ENCODE measurements around the gene CDH11. TPM values are rescaled to one million over a fixed set of nuclear protein-coding genes. Genes with fewer than 3 reads are reported as not detected.
A peak's percentile ranks its signal among the peaks of the same experiment; 100 is the strongest.

Gene CDH11
- total and polyA plus RNA-seq, 8 donors, result 2.2 to 171 (median 15.2) TPM

DNA sequence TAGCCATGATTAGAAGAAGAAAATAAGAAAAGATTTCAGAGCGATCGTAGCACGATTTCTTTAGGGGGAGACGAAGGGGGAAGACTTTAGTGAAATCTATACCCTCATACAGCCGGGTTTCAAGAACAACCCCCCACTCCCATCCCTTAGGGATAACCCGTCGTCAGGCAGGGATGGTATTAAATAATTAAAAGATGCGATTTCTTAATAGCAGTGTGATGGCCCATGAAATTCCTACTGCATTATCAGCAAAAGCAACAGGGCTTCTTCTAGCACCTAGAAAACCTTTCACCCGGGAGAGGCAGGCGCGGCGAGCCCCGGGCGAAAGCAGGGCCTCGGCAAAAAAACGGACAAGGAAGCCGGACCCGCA, 1.4 kb downstream of the CDH11 start:
- intact Hi-C loops (cut with DNase I; ENCODE audit: low total_unique reads), result no loop called here
- H3K27ac ChIP-seq, result peak overlapping the region; percentile 73 to 92 (median 90)
- no peak for DNase-seq
- H3K36me3 ChIP-seq, result no peaks in the 10 kb centered on the region
- H3K4me3 ChIP-seq, result peak overlapping the region; percentile 58 to 67 (median 60)
- TF ChIP-seq, protein P1, sequence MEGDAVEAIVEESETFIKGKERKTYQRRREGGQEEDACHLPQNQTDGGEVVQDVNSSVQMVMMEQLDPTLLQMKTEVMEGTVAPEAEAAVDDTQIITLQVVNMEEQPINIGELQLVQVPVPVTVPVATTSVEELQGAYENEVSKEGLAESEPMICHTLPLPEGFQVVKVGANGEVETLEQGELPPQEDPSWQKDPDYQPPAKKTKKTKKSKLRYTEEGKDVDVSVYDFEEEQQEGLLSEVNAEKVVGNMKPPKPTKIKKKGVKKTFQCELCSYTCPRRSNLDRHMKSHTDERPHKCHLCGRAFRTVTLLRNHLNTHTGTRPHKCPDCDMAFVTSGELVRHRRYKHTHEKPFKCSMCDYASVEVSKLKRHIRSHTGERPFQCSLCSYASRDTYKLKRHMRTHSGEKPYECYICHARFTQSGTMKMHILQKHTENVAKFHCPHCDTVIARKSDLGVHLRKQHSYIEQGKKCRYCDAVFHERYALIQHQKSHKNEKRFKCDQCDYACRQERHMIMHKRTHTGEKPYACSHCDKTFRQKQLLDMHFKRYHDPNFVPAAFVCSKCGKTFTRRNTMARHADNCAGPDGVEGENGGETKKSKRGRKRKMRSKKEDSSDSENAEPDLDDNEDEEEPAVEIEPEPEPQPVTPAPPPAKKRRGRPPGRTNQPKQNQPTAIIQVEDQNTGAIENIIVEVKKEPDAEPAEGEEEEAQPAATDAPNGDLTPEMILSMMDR (IDR thresholded peaks at IDR 0.05), result no peak
- TF ChIP-seq POLR2AphosphoS5 (IDR thresholded peaks at IDR 0.05) (no peak), EP300 (IDR thresholded peaks at IDR 0.05) (no peak), POLR2A (IDR thresholded peaks at IDR 0.05) (no peak)
- H3K4me1 ChIP-seq, result peaks cover 0 to 73% (median 50%) of the 10 kb centered on the region in 4 donors
- H3K9me3 ChIP-seq, result no peaks in the 10 kb centered on the region
- H3K27me3 ChIP-seq, result peaks cover 0 to 57% (median 34%) of the 10 kb centered on the region in 3 donors
- WGBS, 5 donors, result 7 to 16% (median 13%) methylated on average over 8 to 18 of the region's 18 CpGs

- Histone ChIP-seq H3K27ac (peak overlapping the region in 4 of 5 donors; percentile 82 to 92 (median 90)), H3K4me3 (peak overlapping the region; percentile 58 to 67 (median 60)), H3K9me3 (no peaks in the 10 kb centered on the region), H3K36me3 (no peaks in the 10 kb centered on the region), H3K4me1 (peaks cover 0 to 74% (median 50%) of the 10 kb centered on the region in 4 donors), H3K27me3 (peaks cover 0 to 56% (median 34%) of the 10 kb centered on the region in 3 donors)
- TF ChIP-seq POLR2AphosphoS5 (IDR thresholded peaks at IDR 0.05) (peak in 1 of 3 donors; percentile 0), POLR2A (IDR thresholded peaks at IDR 0.05) (no peak), EP300 (IDR thresholded peaks at IDR 0.05) (no peak)
- TF ChIP-seq, protein P1 (IDR thresholded peaks at IDR 0.05), result no peak
- DNase-seq, result peak in 1 of 2 donors; percentile 49
- intact Hi-C loops (cut with DNase I; ENCODE audit: low total_unique reads), result no loop called here
- WGBS, 5 donors, result 11 to 32% (median 21%) methylated on average over 11 of the region's 11 CpGs
These were observed 1.9 kb downstream of the CDH11 start for GRCh38 chr16:65119901-65120401.

DNA sequence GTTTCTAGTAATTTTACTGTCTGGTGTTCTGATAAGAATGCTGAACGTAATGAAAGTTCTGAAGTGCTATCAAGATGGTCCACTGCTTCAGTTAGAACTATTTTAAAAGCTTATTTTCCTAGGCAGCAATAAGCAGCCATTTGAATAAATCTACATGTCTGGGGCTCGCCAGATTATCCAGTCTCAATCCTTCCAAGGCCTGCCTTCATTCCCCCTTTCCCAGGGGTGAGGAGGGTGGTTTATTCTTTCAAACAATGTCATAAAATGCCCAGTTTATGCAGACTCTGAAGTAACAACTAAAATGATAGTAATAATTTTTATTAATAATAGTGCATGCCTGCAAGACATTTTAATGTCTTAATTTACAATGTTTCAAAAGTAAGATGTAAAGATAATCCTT, 2.4 kb downstream of the CDH11 start:
- no peaks in the 10 kb centered on the region for H3K36me3 ChIP-seq
- intact Hi-C loops (cut with DNase I; ENCODE audit: low total_unique reads), result no loop called here
- H3K9me3 ChIP-seq, result no peaks in the 10 kb centered on the region
- peak overlapping the region in 1 of 4 donors; percentile 67 for H3K4me3 ChIP-seq
- peaks cover 0 to 74% (median 50%) of the 10 kb centered on the region in 4 donors for H3K4me1 ChIP-seq
- peaks cover 0 to 51% (median 34%) of the 10 kb centered on the region in 3 donors for H3K27me3 ChIP-seq
- no peak for DNase-seq
- 31 to 60% (median 44%) methylated on average over 2 of the region's 2 CpGs for WGBS, 5 donors
- TF ChIP-seq POLR2A (IDR thresholded peaks at IDR 0.05), result no peak
- H3K27ac ChIP-seq, result peak overlapping the region in 4 of 5 donors; percentile 82 to 92 (median 90)

DNA sequence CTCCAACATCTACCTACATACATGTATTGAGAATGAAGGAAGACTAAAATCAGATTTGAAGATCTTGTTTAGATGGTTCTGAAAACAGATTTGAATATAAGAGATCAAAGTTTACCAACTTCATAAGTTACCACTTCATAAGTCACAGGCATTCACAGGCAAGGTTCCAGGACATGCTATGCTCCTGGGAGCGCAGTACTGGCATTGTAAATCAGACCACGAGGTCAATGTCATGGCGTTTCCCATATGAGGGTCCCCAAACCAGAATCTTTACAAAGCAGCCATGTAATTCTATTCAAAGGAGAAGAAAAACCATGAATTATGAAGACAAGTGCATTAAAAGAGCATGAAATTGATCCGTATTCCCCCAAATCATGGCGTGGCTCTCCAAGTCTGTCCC, 3.0 kb downstream of the CDH11 start:
- Histone ChIP-seq H3K27ac (peak overlapping the region in 3 of 5 donors; percentile 7 to 92 (median 55)), H3K36me3 (no peaks in the 10 kb centered on the region), H3K9me3 (no peaks in the 10 kb centered on the region), H3K27me3 (peaks cover 0 to 45% (median 34%) of the 10 kb centered on the region in 3 donors), H3K4me3 (peak overlapping the region in 1 of 4 donors; percentile 67), H3K4me1 (peaks cover 0 to 75% (median 51%) of the 10 kb centered on the region in 4 donors)
- intact Hi-C loops (cut with DNase I; ENCODE audit: low total_unique reads), result no loop called here
- DNase-seq, result no peak
- 41 to 52% (median 49%) methylated on average over 5 of the region's 5 CpGs for whole genome bisulfite sequencing, 5 donors
- TF ChIP-seq POLR2AphosphoS5 (IDR thresholded peaks at IDR 0.05) (no peak), EP300 (IDR thresholded peaks at IDR 0.05) (no peak), POLR2A (IDR thresholded peaks at IDR 0.05) (no peak)
- TF ChIP-seq, protein P1 (IDR thresholded peaks at IDR 0.05), result no peak

All from stomach (tissue), 9 donors.